HG03571 (cell line): Measurements from ENCODE around the gene CADM3.

ENCODE experiments used
- ATAC-seq: cut with Tn5 transposase; IDR thresholded peaks from one replicate; pipeline ENCODE4 v1.9.1; 2021; ENCODE audit not compliant: unreplicated experiment

CADM3 gene

GRCh38 chr1:159173320-159173719 is 1.9 kb downstream of the CADM3 start:
- no peak for ATAC-seq

DNA sequence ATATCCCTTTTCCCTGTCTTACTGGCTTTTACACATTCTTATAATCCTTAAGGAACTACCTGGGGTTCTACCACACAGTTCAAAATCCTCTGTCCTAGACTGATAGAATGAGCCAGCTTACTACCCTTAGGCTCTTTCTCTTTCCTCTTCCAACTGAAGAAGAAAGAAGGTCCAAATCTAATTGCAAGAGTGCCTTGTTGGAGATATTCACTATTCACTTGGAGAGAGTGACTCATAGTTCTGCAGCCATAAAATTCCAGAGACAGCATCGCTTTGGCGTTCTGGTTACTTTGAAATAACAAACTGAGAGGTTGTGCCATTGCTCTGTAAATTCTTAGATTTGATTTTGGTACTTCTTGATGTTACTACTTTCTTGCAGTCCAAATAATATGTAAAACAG is 4.2 kb downstream of the CADM3 start:
- ATAC-seq: no peak

GRCh38 chr1:159177272-159177907 is 6.0 kb downstream of the CADM3 start:
- ATAC-seq: no peak

GRCh38 chr1:159179906-159180305 is 8.5 kb downstream of the CADM3 start:
- no peak for ATAC-seq

GRCh38 chr1:159180516-159180915 is 9.1 kb downstream of the CADM3 start:
- ATAC-seq: no peak

DNA sequence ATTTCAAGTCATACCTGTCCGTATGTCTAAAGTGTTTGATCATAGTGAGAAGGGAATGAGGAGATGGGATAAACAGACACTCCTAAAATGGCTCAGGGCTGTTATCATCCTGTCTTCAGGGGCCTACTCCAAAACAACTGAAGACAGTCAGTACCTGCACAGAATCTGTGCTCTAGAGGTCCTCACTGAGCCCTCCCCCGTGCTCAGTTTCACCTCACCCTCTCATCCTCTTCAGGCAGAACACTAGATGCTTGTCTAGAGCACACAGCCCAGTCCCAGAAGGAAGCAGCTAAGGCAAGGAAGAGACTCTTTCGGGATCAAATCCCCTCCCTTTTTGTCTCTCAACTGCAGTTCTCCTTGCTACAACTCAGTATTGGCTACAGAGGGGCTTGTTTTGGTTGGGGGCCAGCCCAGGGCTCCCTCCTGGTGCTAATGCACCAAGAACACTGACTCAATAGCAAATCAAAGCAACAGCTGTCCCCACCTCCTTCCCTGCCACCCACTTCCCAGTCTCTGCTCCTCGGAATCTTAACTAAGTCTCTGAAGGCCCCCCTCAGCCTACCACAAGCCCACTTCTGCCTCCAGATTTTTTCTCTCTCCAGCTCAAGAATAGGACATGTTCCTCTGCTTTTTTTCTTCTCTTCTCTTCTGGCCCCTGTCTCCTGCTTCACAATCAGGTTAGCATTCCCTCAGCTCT is 10.1 kb downstream of the CADM3 start:
- ATAC-seq: no peak

GRCh38 chr1:159184201-159184600 is 12.8 kb downstream of the CADM3 start:
- ATAC-seq: no peak

DNA sequence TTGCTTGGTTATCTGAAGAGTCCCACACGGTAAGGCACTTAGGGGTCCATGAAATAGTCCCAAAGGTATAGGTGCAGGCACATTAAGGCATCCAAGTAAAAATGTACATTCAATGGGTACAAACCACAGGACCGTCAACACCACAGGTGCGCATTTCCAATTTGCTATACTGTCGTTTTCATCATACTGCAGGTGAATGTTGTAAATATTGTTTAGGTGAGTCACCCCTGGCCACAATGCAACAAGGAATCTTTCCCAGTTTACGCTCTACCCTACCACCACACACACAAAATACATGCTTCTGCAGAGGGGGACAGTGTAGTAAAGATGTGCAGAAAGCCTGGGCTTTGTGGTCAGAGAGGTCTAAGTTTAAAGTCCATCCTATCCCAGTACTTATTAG is 13.7 kb downstream of the CADM3 start:
- ATAC-seq: no peak

GRCh38 chr1:159187033-159187432 is 15.6 kb downstream of the CADM3 start:
- ATAC-seq: no peak

DNA sequence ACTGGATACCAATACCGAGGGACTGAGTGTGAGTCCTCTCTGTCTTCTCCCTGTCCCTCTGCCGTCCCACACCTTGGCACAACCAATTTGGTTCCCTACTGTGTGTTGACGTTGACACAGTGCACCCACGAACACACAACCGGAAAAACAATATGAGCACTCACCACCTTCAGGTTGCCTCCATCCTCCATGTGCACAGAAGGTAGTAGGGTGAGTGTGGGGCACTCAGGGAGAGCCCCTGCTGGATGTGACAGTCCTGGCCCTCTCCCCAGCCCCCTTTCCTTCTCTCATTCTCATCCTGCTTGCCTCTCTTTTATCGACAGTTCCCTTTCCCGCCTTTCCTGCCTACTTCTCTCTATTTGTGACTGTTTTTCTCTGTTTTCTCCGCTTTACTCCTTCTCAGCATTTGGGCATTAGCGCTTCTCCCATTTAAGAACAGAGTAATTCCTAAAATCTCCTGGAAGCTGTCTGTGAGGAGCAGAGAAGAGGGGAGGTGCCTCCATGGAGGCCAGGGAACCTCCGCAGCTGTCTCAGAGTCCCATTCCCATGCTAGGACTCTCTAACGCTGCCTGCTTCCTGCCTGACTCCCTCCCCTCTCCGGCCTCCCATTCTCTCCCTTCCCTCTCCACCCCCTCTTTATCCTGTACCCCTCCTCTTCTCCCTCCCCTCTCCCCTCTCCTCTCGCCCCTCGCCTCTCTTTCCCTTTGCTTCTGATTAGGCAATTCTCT is 16.4 kb downstream of the CADM3 start:
- no peak for ATAC-seq

DNA sequence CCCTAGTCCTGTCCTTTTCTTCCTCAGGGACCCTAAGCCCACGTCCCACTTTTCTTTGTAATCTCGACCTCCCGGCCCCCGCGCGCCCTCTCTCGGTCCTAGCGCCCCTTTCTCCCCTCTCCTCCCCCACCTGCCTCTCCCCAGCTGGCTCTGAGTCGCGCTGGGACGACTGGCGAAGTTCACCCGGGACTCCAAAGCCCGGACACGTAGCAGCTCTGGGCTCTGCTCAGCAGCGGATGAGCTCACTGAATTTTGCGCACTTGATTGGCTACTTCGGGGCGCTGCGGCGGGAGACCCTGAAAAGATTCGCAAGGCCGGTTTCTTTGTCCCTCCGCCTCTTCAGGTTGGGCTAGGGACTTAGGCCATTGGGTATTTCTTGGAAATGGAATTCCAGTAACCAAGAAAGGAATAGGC is 17.0 kb downstream of the CADM3 start:
- peak; percentile 97 for ATAC-seq

DNA sequence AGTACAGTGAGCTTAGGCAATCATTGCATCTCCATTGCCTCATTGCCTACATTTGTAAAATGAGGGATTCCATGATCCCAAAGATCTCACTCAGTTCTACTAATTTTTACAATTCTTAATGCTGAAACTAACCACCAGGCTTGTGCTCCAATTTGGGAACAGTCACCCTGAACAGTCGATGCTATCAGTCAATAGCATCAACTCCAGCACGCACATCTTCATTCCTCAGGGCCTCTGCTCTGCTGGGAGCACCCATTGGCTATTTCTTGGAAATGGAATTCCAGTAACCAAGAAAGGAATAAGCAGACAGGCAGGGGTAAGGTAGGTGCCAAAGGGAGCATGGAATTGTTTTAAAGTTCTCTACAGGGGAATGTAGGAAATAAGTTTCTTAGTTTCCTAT is 19.0 kb downstream of the CADM3 start:
- ATAC-seq: no peak

GRCh38 chr1:159196543-159196942 is 25.1 kb downstream of the CADM3 start:
- no peak for ATAC-seq

DNA sequence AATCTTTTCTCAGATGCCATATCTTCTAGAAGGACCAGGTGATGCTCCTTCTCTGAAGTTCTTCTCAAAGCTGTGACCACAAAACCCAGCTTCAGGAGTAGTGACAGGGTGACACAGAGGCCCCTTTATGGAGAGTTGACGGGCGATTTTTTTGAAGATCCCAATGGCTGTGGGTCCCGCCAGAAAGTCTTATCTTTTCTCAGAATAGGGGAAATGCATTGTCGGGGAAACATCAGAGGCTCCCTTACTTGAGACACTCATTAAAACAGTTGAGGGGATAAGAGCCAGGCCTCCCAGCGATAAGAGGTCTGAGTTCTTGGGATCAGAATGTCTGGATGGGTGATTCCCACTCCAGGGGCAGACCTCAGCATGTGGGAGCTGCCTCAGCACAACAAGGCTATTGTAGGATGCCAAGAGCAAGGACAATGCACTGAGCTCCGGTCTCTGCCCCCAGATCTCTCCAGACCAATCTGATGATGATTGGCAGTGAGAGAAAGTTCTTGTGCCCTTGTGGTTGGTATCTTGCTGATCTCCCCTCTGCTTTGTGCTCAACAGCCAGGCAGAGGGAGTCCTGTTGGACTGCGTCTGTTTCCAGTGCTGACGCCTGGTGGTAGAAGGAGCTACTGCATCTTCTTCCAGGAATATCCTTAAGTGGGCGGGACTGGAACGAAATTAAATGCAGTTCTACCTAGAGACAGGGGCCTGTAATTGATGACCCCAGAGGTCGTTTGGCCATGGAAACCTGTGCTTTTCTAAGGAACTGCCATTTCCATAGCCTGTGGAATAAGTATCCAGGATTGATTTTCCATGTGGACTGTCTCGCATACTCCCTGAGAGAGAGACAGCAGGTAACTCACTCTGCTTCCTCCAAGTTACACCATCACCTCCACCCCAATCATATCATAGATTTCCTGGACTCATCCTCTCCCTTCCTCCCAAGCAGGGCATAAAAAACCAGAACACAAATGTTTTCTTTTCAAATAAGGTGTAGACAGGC is 26.4 kb downstream of the CADM3 start:
- peak; percentile 64 for ATAC-seq

DNA sequence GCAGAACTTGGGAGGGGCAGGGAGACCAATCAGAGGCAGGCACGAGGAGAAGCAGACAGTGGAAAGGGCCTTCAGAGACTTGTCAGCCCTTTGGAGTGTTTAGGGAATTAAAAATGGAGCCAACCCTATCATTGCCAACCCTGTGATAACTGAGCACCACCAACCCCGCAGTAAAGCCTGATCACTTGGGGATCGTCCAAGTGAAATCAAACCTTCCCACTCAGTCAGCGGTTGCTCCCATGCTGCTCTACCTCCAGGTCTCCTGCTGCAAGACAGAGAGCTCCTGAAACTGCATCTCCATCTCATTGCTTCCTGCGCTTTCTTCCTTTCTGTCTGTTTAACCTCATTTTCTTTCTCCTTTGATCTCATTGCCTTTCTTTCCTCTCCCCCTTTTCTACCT is 28.5 kb downstream of the CADM3 start:
- no peak for ATAC-seq

DNA sequence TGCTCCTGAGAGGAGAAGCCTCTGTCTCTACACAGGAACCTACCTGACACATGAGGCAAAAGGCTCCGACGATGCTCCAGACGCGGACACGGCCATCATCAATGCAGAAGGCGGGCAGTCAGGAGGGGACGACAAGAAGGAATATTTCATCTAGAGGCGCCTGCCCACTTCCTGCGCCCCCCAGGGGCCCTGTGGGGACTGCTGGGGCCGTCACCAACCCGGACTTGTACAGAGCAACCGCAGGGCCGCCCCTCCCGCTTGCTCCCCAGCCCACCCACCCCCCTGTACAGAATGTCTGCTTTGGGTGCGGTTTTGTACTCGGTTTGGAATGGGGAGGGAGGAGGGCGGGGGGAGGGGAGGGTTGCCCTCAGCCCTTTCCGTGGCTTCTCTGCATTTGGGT is 29.4 kb downstream of the CADM3 start:
- ATAC-seq: no peak

- no peak for ATAC-seq
Observed at GRCh38 chr1:159201642-159202041, 30.2 kb downstream of the CADM3 start.

- ATAC-seq: no peak
Observed at GRCh38 chr1:159203610-159204009, 32.2 kb downstream of the CADM3 start.

DNA sequence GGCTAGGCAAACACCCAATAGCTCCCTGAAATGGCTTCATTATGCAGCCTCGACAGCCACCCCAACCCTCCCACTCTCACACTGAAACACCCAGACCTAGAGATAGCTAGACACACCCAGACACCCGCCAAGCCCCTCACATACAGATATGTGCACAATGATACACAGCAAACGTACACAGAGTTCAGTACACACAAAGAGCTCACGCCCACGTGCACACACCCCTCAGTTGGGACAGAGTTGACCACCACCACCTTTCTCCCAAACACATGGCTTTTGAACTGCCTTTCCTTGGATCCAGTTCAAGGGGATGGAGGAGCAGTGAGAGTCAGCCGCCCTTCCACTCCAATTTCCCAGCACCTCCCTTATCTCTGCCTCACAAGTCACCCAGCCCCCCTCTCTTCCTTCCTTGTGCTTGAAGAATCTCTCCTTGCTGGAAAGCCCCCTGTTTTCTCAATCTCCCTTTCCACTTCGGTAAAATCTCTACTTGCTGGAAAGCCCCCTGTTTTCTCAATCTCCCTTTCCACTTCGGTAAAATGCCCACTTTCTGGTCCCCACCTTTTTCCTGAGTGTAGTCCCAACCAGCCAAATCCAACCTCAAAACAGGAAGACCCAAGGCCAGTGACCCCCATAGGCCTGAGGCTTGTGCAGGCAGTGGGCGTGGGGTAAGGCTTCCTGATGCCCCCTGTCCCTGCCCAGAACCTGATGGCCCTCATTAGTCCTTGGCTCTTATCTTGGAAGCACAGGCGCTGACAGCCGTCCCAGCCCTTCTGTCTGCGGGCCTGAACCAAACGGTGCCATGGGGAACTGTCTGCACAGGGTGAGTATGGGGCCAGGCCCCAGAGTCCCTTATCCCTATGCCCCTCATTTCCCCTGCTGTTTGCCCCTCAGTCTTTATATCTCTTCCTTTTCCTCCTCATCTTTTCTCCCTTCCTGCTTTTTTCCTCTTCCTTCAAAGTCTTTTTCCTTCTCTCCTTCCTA is 33.0 kb downstream of the CADM3 start, which contains the start of gene ACKR1:
Gene ACKR1 (plus strand): TSS at position 715 of the 981 bp plus-strand sequence. CDS start 85 bp downstream, at position 800.
- ATAC-seq: no peak

GRCh38 chr1:159205225-159205624 is 33.8 kb downstream of the CADM3 start:
- ATAC-seq: no peak
